GM12878 (cell line): Measurements from ENCODE around the gene LIN28B.

Experiments
- ASH2L ChIP-seq: fragments of 300-600, 200-600 bp; sonication (generic); IDR thresholded peaks from 2 replicates; pipeline ENCODE4 v1.6.1; 2017; ENCODE audit warnings: low read depth, mild to moderate bottlenecking, borderline replicate concordance
- ATF7 ChIP-seq: fragments of 450-650 bp; IDR thresholded peaks from 2 replicates; pipeline ENCODE4 v1.6.1; 2016; ENCODE audit warnings: low read depth, mild to moderate bottlenecking
- BRCA1 ChIP-seq: IDR thresholded peaks from 2 replicates; pipeline ENCODE4 v1.6.1; 2011; ENCODE audit warnings: low read depth, low read length, improper control_type of control experiment
- EP300 ChIP-seq, 2 experiments: fragments of 150-350 bp in 1 of 2; IDR thresholded peaks; 2 replicates each; pipeline ENCODE4 v1.6.1; 2011 to 2012; ENCODE audit warnings: low read depth in 2 of 2, low read length in 2 of 2, borderline replicate concordance in 1 of 2, improper control_type of control experiment in 1 of 2, inconsistent platforms in 1 of 2; ENCODE audit not compliant: control insufficient read depth in 1 of 2
- EZH2 ChIP-seq: IDR thresholded peaks from 2 replicates; pipeline ENCODE4 v1.6.1; 2012; ENCODE audit warnings: low read depth, mild to moderate bottlenecking, control low read depth, inconsistent platforms, low read length, borderline replicate concordance; ENCODE audit not compliant: control insufficient read depth
- NR2C2 ChIP-seq: IDR thresholded peaks from 2 replicates; pipeline ENCODE4 v1.6.1; 2011; ENCODE audit warnings: borderline replicate concordance, low read depth; ENCODE audit not compliant: control insufficient read depth, insufficient read length
- NR2F1 ChIP-seq: fragments of 450-650 bp; conservative IDR thresholded peaks from 2 replicates; pipeline ENCODE4 v1.6.1; 2017; ENCODE audit warnings: mild to moderate bottlenecking
- POLR2A ChIP-seq: IDR thresholded peaks from 2 replicates; pipeline ENCODE4 v1.6.1; 2011; ENCODE audit warnings: low read depth, mild to moderate bottlenecking, low read length
- POLR2AphosphoS2 ChIP-seq: IDR thresholded peaks from 2 replicates; pipeline ENCODE4 v1.6.1; 2011; ENCODE audit warnings: low read depth, mild to moderate bottlenecking, low read length, improper control_type of control experiment, moderate library complexity
- RFX5 ChIP-seq: IDR thresholded peaks from 2 replicates; pipeline ENCODE4 v1.6.1; 2011; ENCODE audit warnings: low read depth, low read length, improper control_type of control experiment
- SIN3A ChIP-seq: IDR thresholded peaks from 2 replicates; pipeline ENCODE4 v1.6.1; 2012; ENCODE audit warnings: low read depth, low read length, improper control_type of control experiment
- TF ChIP-seq, protein P1 (sequence below), 3 experiments: IDR thresholded peaks in 2 of 3; conservative IDR thresholded peaks in 1 of 3; 2 replicates each; pipeline ENCODE4 v1.5.1; 2011; ENCODE audit warnings: low read depth in 3 of 3, low read length in 3 of 3, mild to moderate bottlenecking in 3 of 3, control low read depth in 2 of 3, moderate library complexity in 2 of 3, inconsistent platforms in 1 of 3, mixed read lengths in 1 of 3; ENCODE audit not compliant: control insufficient read depth in 2 of 3, insufficient read depth in 1 of 3; ENCODE audit errors: extremely low read depth in 1 of 3
- TF ChIP-seq, protein P2 (sequence below): IDR thresholded peaks from 2 replicates; pipeline ENCODE4 v1.6.1; 2012; ENCODE audit warnings: low read depth, low read length, improper control_type of control experiment
- TF ChIP-seq, protein P3 (sequence below): IDR thresholded peaks from 2 replicates; pipeline ENCODE4 v1.6.1; 2012; ENCODE audit warnings: low read depth, low read length, improper control_type of control experiment

DNA sequence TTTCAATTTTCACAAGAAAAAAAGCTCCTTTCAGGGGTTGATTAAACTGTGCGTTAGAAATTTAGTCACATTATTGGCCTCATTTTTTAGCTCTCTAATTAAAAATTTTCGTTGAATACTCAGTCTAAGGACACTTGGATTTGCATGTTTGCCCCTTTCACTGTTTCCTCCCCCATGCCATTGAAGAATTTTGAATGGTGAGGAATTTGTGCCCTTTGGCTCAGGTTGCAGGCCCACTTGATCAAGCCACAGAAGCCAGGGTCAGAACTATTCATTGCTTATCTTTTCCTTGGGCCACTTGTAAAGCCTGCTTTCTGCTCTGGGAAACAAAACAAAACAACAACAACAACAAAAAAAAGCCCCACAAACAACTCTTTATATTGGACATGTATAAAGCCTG is 12.2 kb downstream of the LIN28B start:
- TF ChIP-seq, protein P1, sequence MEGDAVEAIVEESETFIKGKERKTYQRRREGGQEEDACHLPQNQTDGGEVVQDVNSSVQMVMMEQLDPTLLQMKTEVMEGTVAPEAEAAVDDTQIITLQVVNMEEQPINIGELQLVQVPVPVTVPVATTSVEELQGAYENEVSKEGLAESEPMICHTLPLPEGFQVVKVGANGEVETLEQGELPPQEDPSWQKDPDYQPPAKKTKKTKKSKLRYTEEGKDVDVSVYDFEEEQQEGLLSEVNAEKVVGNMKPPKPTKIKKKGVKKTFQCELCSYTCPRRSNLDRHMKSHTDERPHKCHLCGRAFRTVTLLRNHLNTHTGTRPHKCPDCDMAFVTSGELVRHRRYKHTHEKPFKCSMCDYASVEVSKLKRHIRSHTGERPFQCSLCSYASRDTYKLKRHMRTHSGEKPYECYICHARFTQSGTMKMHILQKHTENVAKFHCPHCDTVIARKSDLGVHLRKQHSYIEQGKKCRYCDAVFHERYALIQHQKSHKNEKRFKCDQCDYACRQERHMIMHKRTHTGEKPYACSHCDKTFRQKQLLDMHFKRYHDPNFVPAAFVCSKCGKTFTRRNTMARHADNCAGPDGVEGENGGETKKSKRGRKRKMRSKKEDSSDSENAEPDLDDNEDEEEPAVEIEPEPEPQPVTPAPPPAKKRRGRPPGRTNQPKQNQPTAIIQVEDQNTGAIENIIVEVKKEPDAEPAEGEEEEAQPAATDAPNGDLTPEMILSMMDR (IDR thresholded peaks at IDR 0.05 in 2 of 3, conservative IDR thresholded peaks at IDR 0.05 in 1 of 3; ENCODE audit: control insufficient read depth in 2 of 3, extremely low read depth in 1 of 3, insufficient read depth in 1 of 3, low read depth in 3 of 3, low read length in 3 of 3): no peak
- TF ChIP-seq, protein P2, sequence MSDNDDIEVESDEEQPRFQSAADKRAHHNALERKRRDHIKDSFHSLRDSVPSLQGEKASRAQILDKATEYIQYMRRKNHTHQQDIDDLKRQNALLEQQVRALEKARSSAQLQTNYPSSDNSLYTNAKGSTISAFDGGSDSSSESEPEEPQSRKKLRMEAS: no peak
- TF ChIP-seq BRCA1 (no peak), SIN3A (no peak), RFX5 (no peak), EP300 (IDR thresholded peaks at IDR 0.05; ENCODE audit: borderline replicate concordance in 1 of 2, control insufficient read depth in 1 of 2, low read depth in 2 of 2, low read length in 2 of 2) (no peak), NR2C2 (no peak), POLR2A (no peak), NR2F1 (no peak), EZH2 (no peak), ASH2L (no peak), POLR2AphosphoS2 (no peak), ATF7 (no peak)
- TF ChIP-seq, protein P3, sequence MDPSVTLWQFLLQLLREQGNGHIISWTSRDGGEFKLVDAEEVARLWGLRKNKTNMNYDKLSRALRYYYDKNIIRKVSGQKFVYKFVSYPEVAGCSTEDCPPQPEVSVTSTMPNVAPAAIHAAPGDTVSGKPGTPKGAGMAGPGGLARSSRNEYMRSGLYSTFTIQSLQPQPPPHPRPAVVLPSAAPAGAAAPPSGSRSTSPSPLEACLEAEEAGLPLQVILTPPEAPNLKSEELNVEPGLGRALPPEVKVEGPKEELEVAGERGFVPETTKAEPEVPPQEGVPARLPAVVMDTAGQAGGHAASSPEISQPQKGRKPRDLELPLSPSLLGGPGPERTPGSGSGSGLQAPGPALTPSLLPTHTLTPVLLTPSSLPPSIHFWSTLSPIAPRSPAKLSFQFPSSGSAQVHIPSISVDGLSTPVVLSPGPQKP: no peak
